ENCODE results near the gene SYNE2. TPM values are rescaled to one million over a fixed set of nuclear protein-coding genes. Genes with fewer than 3 reads are reported as not detected.
"Not testable (repeated sequence)": the region's sequence is repeated elsewhere in the genome, so short reads cannot be mapped to it uniquely, and the experiment has no call there.

SYNE2 gene
- polyA plus RNA-seq, 12 donors, result 39.0 to 93.3 (median 56.5) TPM; not detected in 1

GRCh38 chr14:64012003-64012402 is 159.2 kb downstream of the SYNE2 start:
- no peak for DNase-seq

GRCh38 chr14:64012720-64013119 is 159.9 kb downstream of the SYNE2 start:
- DNase-seq, result no peak

GRCh38 chr14:64025479-64025878 is 172.7 kb downstream of the SYNE2 start:
- DNase-seq, result no peak

- DNase-seq, result no peak
Observed at GRCh38 chr14:64026600-64026999, 173.8 kb downstream of the SYNE2 start.

GRCh38 chr14:64035143-64035542 is 182.3 kb downstream of the SYNE2 start:
- DNase-seq, result no peak

- DNase-seq, result not testable (repeated sequence)
Observed at GRCh38 chr14:64037869-64038745, 185.3 kb downstream of the SYNE2 start.

GRCh38 chr14:64038841-64039542 is 186.2 kb downstream of the SYNE2 start:
- DNase-seq, result no peak

GRCh38 chr14:64040044-64040443 is 187.2 kb downstream of the SYNE2 start:
- DNase-seq, result no peak

- not testable (repeated sequence) for DNase-seq
Observed at GRCh38 chr14:64043296-64043695, 190.5 kb downstream of the SYNE2 start.

- no peak for DNase-seq
Observed at GRCh38 chr14:64045091-64045490, 192.3 kb downstream of the SYNE2 start.

- no peak for DNase-seq
Observed at GRCh38 chr14:64049616-64050381, 197.0 kb downstream of the SYNE2 start.

- DNase-seq, result no peak
Observed at GRCh38 chr14:64053694-64054669, 201.2 kb downstream of the SYNE2 start.

GRCh38 chr14:64059454-64060198 is 206.8 kb downstream of the SYNE2 start:
- DNase-seq, result no peak

GRCh38 chr14:64060199-64060545 is 207.4 kb downstream of the SYNE2 start:
- DNase-seq, result no peak

GRCh38 chr14:64060648-64061096 is 207.9 kb downstream of the SYNE2 start:
- DNase-seq, result no peak

- no peak for DNase-seq
Observed at GRCh38 chr14:64061115-64061514, 208.3 kb downstream of the SYNE2 start.

GRCh38 chr14:64061706-64062105 is 208.9 kb downstream of the SYNE2 start:
- no peak for DNase-seq

- peak; percentile 26 for DNase-seq
Observed at GRCh38 chr14:64062381-64063115, 209.7 kb downstream of the SYNE2 start.

GRCh38 chr14:64064447-64064846 is 211.6 kb downstream of the SYNE2 start:
- DNase-seq, result no peak

Measured in muscle of arm (tissue), 12 donors.